ENCODE data around the gene RNF38.

GRCh38 chr9:36444203-36444602 is 44.1 kb upstream of the RNF38 start:
- TF ChIP-seq CTCF (IDR thresholded peaks at IDR 0.05; ENCODE audit: poor library complexity, severe bottlenecking) (no peak), REST (IDR thresholded peaks at IDR 0.05; ENCODE audit: borderline replicate concordance) (no peak), POLR2AphosphoS5 (IDR thresholded peaks at IDR 0.05) (no peak), EP300 (conservative IDR thresholded peaks at IDR 0.05; ENCODE audit: poor library complexity, severe bottlenecking) (no peak), EZH2 (IDR thresholded peaks at IDR 0.05; ENCODE audit: borderline replicate concordance, insufficient read depth, low read length, poor library complexity, severe bottlenecking) (no peak), TAF1 (IDR thresholded peaks at IDR 0.05; ENCODE audit: low read depth) (no peak), SMC3 (conservative IDR thresholded peaks at IDR 0.05; ENCODE audit: poor library complexity) (no peak), RAD21 (conservative IDR thresholded peaks at IDR 0.05) (no peak)

Measured in neural cell (in vitro differentiated cells).